Measurements from ENCODE around the gene CLEC16A. TPM values are rescaled to one million over a fixed set of nuclear protein-coding genes. Genes with fewer than 3 reads are reported as not detected.

The CLEC16A gene
- polyA plus RNA-seq, 3 donors = 3.4 to 12.0 (median 5.8) TPM

DNA sequence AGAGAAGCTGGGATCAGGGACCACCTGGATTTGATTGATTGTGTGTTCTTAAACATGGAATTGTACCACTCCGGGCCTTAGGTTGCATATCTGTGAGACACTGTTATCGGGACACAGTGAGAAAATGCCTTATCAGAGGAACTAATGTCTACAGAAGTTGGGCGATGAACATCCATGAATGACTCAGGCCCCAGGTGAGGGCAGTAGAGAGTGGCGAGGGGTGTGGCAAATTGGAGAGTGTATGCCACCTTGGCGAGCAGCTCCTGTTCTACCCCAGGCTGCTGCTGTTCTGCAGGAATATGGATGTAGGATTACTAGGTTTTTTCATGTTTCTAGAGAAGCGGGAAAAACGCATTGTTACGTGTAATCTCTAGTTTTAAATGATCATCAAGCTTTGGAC lies 38.8 kb downstream of the CLEC16A start:
- no peak for TF ChIP-seq CTCF (IDR thresholded peaks at IDR 0.05)
- H3K4me1 Mint-ChIP-seq = peaks cover 6% of the 10 kb centered on the region
- WGBS (ENCODE audit: insufficient coverage) = 96% methylated on average over 8 of the region's 8 CpGs
- Histone ChIP-seq H2AFZ (ENCODE audit: insufficient read depth, low read depth, low read length, poor library complexity, severe bottlenecking) (no peak overlapping the region), H3K4me3 (replicated peaks in 1 of 3; ENCODE audit: low read depth in 2 of 3, low read length in 3 of 3) (no peak overlapping the region), H3K27me3 (ENCODE audit: control insufficient read depth in 2 of 2, insufficient read depth in 2 of 2, low read length in 2 of 2) (no peaks in the 10 kb centered on the region), H3K27ac (ENCODE audit: low read depth in 1 of 2, low read length in 2 of 2) (no peak overlapping the region), H4K20me1 (ENCODE audit: insufficient read depth, low read length) (no peaks in the 10 kb centered on the region), H3K9ac (ENCODE audit: insufficient read depth, low read length, poor library complexity, severe bottlenecking) (no peak overlapping the region), H3K36me3 (replicated peaks in 1 of 2; ENCODE audit: control insufficient read depth in 1 of 2, insufficient read depth in 2 of 2, low read length in 2 of 2) (peaks cover 51 to 87% of the 10 kb centered on the region in 2 donors), H3K79me2 (ENCODE audit: insufficient read depth, low read length) (no peaks in the 10 kb centered on the region), H3K9me3 (replicated peaks in 1 of 2; ENCODE audit: control insufficient read depth in 1 of 2, insufficient read depth in 1 of 2, low read length in 2 of 2) (no peaks in the 10 kb centered on the region), H3K4me1 (ENCODE audit: control insufficient read depth in 1 of 2, insufficient read depth in 2 of 2, low read length in 2 of 2) (no peaks in the 10 kb centered on the region), H3K4me2 (replicated peaks; ENCODE audit: extremely low read depth, low read length, poor library complexity, severe bottlenecking) (no peak overlapping the region)
- no peaks in the 10 kb centered on the region for H3K9me3 Mint-ChIP-seq
- no peak overlapping the region for H3K4me3 Mint-ChIP-seq
- H3K27me3 Mint-ChIP-seq (ENCODE audit: low read depth in 3 of 3) = no peaks in the 10 kb centered on the region
- peaks cover 81 to 90% of the 10 kb centered on the region in 2 donors for H3K36me3 Mint-ChIP-seq
- no peak for DNase-seq
- H3K27ac Mint-ChIP-seq = no peak overlapping the region
- intact Hi-C loops (cut with micrococcal nuclease) = loop anchor here in 1 of 2 donors (10.0 kb wide), 1 partner anchor 162 kb away; no protein-coding TSS in a partner anchor

- no peaks in the 10 kb centered on the region for H3K79me2 ChIP-seq (ENCODE audit: insufficient read depth, low read length)
- Mint-ChIP-seq H3K36me3 (peaks cover 80 to 90% of the 10 kb centered on the region in 2 donors), H3K27ac (no peak overlapping the region), H3K9me3 (no peaks in the 10 kb centered on the region), H3K27me3 (ENCODE audit: low read depth in 3 of 3) (no peaks in the 10 kb centered on the region), H3K4me1 (peaks cover 6% of the 10 kb centered on the region), H3K4me3 (no peak overlapping the region)
- no peak for DNase-seq
- no peak overlapping the region for H3K4me3 ChIP-seq (replicated peaks in 1 of 3; ENCODE audit: low read depth in 2 of 3, low read length in 3 of 3)
- H3K27ac ChIP-seq (ENCODE audit: low read depth in 1 of 2, low read length in 2 of 2) = no peak overlapping the region
- H4K20me1 ChIP-seq (ENCODE audit: insufficient read depth, low read length) = no peaks in the 10 kb centered on the region
- H3K36me3 ChIP-seq (replicated peaks in 1 of 2; ENCODE audit: control insufficient read depth in 1 of 2, insufficient read depth in 2 of 2, low read length in 2 of 2) = peaks cover 47 to 87% of the 10 kb centered on the region in 2 donors
- no peaks in the 10 kb centered on the region for H3K4me1 ChIP-seq (ENCODE audit: control insufficient read depth in 1 of 2, insufficient read depth in 2 of 2, low read length in 2 of 2)
- no peaks in the 10 kb centered on the region for H3K27me3 ChIP-seq (ENCODE audit: control insufficient read depth in 2 of 2, insufficient read depth in 2 of 2, low read length in 2 of 2)
- intact Hi-C loops (cut with micrococcal nuclease) = loop anchor here in 1 of 2 donors (10.0 kb wide), 1 partner anchor 160 kb away; no protein-coding TSS in a partner anchor
- H3K4me2 ChIP-seq (replicated peaks; ENCODE audit: extremely low read depth, low read length, poor library complexity, severe bottlenecking) = no peak overlapping the region
- 96% methylated on average over 5 of the region's 6 CpGs for WGBS (ENCODE audit: insufficient coverage)
- no peak overlapping the region for H3K9ac ChIP-seq (ENCODE audit: insufficient read depth, low read length, poor library complexity, severe bottlenecking)
- H3K9me3 ChIP-seq (replicated peaks in 1 of 2; ENCODE audit: control insufficient read depth in 1 of 2, insufficient read depth in 1 of 2, low read length in 2 of 2) = no peaks in the 10 kb centered on the region
- TF ChIP-seq CTCF (IDR thresholded peaks at IDR 0.05) = no peak
- no peak overlapping the region for H2AFZ ChIP-seq (ENCODE audit: insufficient read depth, low read depth, low read length, poor library complexity, severe bottlenecking)
Observed at GRCh38 chr16:10984509-10984908, 40.1 kb downstream of the CLEC16A start.

Measured in CD14-positive monocyte (primary cell).